ENCODE results near the gene TMEM131.
"Not testable (repeated sequence)": the region's sequence is repeated elsewhere in the genome, so short reads cannot be mapped to it uniquely, and the experiment has no call there.

TMEM131 gene

DNA sequence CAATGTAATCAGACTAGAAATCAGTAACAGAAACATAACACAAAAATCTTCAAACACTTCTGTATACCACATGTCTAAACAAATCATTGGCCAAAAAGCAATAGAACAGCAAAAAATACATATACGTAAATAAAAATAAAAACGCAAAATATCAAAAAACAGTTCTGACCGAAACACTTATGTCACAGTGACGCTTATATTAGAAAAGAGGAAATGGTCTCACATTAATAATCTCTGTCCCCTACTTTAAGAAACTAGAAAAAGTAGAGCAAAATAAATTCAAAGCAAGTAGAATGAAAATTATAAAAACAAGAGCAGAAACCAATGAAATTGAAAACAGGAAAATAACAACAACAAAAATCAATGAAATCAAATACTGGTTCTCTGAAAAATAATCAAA, 41.9 kb downstream of the TMEM131 start:
- DNase-seq (ENCODE audit: low spot score) = no peak

DNA sequence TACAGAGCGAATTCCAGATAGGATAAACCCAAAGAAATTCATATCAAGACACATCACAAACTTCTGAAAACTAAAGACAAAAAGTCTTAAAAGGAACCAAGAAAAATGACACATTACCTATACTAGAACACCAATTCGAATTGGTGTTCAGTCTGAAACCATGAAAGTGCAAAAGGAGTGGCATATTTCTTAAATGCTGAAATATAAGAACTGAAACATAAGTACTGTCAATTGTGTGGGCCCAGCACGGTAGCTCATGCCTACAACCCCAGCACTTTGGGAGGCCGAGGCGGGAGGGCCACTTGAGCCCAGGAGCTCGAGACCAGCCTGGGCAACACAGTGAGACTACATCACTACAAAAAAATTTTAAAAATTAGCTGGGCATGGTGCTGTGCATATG, 43.4 kb downstream of the TMEM131 start:
- no peak for DNase-seq (ENCODE audit: low spot score)

DNA sequence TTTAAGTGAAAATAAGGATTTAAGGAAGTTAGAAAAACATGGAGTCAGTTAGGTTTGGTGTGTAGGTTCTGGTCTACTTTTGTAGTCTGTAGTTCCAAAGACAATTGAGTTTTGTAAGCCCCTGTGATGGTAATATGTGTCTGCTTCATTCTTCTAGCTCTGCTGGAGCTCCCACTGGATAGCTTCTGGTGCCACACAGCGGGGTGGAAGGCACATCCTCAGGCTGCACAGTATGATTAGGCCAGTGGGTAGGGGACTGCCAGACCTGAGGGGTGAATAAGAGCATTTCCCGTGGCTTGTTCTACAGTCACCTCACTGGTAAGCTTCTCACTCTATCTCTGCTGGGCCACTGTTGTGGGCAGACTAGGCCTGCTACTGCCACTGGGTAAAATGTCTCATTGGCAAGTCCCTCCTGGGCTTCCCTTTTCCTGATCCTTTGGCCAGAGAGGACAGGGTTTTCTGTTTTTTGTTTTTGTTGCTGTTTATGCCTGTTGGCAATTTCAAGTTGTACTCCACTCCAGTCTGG, 44.5 kb downstream of the TMEM131 start:
- no peak for DNase-seq (ENCODE audit: low spot score)

DNA sequence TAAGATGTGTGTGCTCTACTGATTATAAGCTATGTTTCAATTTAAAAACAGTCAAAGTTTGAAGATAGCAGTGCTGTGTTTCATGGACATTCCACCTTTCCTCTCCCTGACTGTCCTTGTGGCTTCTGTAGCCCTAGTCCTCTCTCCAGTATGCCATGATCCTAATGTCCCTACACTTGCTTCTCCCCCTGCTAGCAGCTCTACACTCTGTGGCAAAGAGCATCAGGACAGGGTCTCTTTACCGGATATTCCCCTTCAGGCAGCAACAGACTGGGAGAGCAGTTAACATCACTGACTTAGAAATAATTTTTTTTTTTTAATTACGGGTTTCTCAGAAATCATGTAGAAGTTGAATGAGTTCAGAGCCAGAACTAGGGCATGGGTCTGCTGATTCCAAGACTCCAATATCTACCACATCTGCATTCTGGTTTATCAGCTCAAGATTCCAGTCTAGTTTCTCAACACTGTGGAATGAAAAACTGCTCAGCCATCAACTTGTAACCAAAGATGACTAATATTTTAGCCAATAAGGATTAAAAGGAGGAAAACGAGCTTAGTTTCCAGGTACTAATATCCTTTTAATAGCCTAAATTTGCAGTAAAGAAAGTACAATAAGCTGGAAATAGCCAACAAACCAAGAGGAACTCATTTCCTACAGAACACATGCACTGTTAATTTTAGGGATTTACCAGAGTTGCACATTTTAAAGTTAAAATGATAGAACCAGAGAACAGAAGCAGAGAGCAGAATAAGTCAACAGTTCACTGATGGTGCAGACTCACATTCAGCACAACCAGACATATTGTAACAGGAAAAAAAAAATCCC, 45.2 kb downstream of the TMEM131 start:
- DNase-seq (ENCODE audit: low spot score) = no peak

DNA sequence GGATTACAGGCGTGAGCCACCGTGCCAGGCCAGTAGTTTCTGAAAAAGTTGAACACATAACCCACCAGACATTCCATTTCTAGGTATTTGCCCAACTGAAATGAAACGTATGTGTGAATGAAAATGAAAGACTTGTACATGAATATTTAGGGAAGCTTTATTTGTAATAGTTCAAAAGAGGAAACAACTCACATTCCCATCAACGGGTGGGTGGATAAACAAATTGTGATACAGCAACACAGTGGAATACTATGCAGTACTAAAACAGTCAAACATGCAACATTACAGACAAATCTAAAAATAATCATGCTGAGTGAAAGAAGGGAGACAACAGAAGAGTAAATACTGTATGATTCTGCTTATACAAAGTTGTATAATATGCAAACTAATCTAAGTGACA, 46.8 kb downstream of the TMEM131 start:
- no peak for DNase-seq (ENCODE audit: low spot score)

DNA sequence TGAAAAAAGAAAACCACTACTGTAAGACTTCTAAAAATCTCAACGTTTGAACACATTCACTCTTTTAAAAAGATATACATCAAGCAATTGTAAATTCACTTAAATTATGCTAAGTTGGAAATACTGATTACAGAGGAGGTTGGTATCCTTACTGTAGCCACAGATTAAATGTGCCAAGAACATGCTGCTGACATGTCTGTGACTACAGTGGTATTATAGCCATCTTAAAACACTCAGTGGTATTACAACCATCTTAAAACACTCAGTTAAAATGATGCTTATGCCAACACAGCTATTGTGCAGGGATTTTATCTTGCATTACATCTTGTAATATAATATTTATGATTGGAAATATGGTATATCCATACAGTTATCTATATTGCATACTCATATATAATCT, 50.0 kb downstream of the TMEM131 start:
- DNase-seq (ENCODE audit: low spot score) = no peak

DNA sequence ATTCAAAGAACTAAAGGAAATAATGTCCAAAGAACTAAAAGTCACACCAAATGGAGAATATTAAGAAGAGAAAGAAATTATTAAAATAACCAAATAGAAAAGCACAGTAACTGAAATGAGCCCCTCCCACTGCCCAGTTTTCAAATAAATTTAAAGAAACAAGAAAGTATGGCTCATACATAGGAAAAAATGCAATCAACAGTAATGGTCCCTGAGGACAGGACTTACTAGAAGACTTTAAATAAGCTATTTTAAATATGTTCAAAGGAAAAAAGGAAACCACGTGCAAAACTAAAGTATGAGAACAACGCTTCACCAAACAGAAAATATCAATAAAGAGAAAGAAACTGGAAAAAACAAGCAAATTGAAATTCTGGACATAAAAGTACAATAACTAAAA, 58.9 kb downstream of the TMEM131 start:
- DNase-seq (ENCODE audit: low spot score) = no peak

DNA sequence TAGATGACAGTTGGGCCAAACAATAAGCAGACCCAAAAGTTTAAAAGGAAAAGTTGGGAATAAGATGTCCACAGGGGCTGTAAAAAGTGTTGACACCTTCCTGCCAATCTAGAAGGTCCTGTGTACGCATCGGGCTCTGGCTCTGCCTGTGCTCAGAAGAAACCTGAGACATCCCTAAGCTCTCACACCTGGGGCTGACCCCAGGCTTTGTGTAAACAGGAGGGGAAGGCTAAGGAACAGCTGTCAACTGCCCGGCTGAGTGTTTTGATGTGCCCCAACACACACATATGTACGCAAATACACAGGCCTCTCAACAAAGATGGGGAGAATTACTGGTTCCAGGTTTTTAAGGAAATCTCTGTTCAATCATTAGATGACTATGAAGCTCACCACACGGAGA, 59.5 kb downstream of the TMEM131 start:
- peak; percentile 34 for DNase-seq (ENCODE audit: low spot score)

DNA sequence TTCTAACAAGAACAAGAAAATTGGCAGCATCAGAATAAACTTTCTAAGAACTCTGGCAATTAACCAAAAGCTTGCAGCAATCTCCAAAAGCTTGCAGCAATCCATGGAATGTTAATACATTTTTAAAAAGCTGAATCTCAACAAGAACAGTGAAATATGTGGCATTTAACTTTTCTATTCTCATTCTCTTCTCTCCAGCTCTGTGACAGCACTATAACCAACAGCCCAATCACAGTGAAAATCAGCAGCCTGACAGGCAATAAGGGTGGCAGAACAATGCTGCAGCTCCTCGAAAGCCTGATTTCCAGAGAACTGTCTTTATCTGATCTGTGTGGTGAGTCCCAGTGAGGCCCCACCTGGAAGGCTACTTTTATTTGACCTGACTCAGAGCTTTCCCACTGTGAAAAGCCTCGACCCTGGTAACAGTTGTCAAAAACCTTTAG, 60.0 kb downstream of the TMEM131 start:
- DNase-seq (ENCODE audit: low spot score) = peak; percentile 15

DNA sequence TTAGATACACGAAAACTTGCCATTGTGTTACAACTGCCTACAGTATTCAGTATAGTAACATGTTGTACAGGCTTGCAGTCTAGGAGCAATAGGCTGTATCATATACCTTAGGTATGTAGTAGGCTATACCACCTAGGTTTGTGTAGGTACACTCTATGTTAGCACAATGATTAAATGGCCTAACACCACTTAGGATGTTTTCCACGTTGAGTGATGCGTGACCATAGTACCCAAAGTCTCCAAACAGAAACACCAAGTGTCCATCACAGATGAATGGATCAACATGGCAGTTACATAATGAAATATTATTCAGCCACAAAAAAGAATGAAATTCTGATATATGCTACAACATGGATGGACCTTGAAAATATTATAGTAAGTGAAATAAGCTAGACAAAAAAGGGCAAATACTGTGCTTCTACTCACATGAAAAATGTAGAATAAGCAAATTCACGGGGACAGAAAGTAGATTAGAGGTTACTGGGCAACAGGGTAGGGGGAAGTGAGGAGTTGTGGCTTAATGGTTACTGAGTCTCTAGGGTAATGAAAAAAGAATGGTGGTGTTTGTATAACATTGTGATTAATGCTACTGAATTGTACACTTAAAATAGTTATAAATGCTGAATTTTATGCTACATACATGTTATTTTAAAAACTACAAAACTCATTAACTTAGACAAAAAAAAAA, 62.6 kb downstream of the TMEM131 start:
- no peak for DNase-seq (ENCODE audit: low spot score)

DNA sequence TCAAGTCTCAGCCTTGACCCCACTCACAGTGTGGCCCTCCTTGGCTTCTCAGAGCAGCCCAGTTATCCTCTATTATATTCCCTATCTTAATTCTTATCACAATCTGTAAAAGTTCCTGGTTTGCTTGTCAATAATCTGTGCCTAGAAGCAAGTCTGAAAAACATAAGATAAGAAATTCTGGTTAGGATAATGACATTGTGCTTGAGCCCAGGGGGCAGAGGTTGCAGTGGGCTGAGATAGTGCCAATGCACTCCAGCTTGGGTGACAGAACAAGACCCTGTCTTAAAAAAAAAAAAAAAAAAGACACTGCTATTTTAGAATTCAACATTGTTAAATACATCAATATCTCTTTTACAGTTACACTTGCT, 63.9 kb downstream of the TMEM131 start:
- DNase-seq (ENCODE audit: low spot score) = no peak

DNA sequence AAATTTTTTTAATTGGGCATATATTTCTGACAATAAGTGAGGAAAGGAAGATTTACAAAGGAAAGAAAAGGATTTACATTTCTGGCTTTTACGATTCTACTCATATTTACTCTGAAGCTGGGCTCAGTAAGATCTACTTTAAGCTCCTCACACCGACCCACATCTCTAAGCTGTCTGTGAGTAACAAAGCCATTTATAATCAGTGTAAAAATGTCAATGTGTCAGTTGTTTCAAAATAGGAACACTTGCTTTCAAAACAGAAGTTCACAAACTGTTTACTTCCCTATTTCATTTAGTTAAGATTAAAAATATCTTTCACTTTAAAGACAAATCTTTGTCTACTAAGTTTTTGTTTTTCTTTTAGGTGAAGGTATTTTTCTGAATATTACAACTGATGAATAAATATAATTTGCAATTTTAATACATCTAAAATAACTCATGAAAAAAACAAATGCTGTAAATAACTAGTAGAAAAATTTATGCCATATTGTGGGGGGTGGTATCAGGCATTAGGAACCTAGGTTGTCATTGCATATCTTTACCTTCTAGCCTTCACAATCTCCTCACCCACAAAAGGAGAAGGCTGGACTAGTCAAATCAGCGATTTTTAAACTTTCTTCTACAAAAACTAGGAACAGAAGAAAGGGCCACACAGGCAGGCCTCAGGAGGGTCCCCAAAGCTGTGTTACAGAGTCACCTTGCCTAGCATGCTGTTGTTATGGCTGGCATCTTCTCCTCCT, 64.5 kb downstream of the TMEM131 start:
- no peak for DNase-seq (ENCODE audit: low spot score)

DNA sequence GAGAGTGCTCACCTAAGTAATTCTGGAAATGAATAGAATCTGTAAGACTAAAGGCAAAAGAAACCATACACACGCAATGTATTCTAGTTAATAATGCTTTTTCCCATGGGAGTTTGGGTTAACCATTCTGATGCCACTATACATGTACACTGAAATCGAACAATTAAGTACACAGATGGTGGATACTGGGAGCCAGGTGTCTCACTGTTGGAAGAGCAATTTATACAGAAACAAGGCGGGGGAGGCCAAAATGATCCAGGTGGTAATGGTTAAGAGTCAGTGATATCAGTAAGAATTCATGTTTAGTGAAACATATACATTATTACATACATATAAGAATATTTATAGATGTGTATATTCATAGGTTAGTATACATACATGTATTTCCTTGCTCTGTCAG, 67.2 kb downstream of the TMEM131 start:
- DNase-seq (ENCODE audit: low spot score) = no peak

DNA sequence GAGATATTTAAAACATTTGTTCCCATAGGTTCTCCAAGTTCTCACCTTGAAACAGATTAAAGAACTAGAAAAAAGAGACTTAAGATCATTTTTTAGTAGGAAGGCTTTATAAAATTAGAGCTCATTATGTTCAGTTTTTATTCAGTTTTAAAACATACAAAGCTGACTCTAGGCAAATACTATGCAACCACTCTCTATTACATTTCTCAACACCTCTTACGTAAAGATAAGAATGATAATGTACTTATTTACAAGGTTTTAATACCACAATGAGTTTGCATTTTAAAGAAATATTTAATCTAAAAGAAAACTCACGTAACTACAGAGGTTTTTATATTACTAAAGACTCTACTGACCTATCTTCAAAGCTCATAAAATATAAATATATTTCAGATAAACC, 68.8 kb downstream of the TMEM131 start:
- no peak for DNase-seq (ENCODE audit: low spot score)

DNA sequence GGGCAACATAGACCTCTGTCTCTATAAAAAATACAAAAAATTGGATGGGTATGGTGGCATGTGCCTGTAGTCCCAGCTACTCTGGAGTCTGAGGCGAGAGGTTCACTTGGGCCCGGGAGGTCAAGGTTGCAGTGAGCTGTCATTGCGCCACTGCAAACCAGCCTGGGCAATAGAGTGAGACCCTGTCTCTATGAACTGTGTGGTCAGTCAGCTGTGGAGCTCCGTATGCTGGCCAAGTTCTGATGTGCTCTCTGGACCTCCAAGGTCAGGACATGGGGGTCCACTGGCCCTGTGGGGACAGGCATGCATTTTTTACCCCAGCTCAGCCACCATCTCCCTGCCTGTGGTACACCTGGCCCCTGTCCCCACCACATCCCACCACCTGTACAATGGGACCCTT, 71.6 kb downstream of the TMEM131 start:
- DNase-seq (ENCODE audit: low spot score) = no peak

DNA sequence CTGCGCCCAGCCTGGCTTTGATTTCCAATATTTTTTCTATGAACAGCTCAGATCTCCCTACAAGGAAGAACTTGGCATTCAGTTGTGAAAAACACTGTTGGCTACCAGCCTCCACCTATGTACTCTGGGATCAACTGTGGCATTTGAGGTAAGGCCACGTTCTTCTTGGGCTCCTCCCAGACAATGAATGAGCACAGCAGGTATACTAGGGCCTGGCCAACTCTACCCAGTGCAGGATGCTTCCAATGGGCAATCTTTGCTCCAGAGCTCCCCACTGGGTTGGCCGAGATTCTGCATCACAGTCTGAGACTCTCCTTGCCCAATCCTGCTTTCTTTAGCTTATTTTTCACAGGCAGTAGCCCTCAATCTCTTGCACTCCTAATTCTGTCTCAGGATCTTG, 75.9 kb downstream of the TMEM131 start:
- DNase-seq (ENCODE audit: low spot score) = no peak

DNA sequence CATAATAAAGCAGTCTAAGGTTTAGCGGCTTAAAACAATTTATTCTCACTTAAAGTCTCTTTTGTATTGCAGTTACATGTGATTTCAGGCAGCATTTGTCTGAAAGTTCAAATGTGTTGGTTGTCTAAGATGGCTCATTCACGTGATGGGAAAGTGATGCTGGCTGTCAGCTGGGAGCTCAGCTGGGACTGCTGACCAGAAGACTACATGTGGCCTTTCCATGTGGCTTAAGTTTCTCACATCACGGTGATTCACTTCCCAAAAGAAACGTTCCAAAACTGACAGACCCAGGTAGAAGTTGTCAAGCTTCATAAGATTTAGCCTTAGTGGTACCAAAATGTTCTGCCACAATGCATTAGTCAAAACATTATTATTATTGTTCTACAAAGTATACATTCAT, 76.9 kb downstream of the TMEM131 start:
- DNase-seq (ENCODE audit: low spot score) = no peak

DNA sequence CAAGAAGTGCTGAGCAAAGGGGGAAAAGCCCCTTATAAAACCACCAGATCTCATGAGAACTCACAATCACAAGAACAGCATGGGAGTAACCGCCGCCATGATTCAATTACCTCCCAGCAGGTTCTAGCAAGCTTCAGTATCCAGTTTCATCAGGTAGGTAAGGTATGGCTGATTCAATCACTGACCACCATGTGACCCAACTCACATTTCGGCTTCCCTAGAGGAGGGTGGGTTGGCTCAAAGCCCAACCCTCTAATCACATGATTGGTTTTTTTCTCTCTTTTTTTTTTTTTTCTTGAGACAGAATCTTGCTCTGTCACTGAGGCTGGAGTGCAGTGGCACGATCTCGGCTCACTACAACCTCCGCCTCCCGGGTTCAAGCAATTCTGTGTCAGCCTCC, 78.1 kb downstream of the TMEM131 start:
- DNase-seq (ENCODE audit: low spot score) = not testable (repeated sequence)

DNA sequence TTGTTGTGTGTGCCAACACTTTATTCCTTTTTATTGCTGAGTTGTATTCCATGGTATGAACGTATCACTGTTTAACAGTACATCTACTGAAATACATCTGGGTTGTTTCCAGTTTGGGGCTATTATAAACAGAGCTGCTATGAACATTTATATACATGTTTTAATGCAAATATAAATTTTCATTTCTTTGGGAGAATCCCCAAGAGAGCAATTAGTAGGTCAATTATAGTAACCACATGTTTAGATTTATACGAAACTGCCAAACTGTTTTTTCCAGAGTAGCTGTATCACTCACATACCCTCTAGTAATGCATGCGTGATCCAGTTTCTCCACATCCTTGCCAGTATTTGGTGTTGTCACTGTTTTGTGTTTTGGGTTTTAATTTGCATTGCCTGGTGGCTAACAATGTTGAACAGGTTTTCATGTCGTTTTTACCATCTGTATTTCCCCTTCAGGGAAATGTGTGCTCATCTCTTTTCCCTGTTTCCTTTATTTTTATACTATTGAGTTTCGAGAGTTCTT, 81.0 kb downstream of the TMEM131 start:
- DNase-seq (ENCODE audit: low spot score) = no peak

DNA sequence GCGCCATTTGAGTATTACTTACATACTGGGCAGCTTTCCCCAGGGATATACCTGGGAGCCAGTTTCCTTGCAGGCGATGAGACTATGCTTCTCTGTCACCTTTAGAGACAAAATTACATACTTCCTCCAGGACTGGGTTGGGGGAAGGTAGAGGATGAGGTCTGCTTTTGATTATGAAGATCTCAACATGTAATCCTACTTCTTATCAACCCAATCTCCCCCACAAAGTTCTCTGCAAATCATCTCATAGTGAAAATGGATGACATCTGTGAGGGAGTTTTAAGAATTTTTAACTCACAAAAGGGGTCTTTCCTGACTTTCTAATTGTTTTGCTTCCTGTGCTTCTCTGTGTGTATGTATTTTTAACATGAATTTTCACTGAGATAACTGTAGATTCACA, 81.9 kb downstream of the TMEM131 start:
- DNase-seq (ENCODE audit: low spot score) = no peak

DNA sequence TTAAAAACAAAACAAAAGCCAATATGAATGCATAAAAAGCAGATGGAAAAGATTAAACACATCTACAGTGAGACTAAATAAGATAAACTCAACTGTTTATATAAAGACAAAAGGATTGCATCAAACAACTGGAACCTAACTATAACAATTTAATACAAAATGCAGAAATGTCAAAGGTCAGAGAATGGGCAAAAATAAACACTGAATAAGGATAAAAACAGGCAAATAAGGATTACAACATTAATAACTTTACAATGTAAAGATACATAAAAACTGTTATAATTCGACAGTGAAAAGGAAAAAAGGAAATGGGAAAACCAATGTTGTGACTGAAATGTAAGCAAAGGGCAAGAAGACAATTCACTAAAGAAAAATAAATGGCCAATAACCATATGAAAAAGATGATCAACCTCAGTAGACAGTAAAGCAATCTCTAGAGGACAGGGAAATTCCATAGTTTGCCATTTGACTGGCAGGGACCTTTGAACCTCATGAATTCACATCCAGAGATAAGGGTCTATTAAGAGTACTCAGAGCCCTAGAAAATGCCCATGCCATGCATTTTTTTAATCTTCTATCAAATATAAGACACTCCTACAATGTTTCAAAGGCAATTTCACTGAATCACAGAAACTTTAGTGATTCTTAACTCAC, 83.7 kb downstream of the TMEM131 start:
- no peak for DNase-seq (ENCODE audit: low spot score)

All from HuH-7 (cell line).